GM10266 (cell line): ENCODE results near the gene B4GALNT3.

Experiments used
- DNase-seq: peaks from one replicate; pipeline ENCODE4 v3.0.0; 2012; ENCODE audit errors: extremely low spot score
- CTCF ChIP-seq: IDR thresholded peaks from 2 replicates; pipeline ENCODE4 v1.5.1; 2012; ENCODE audit warnings: mild to moderate bottlenecking, low read depth; ENCODE audit not compliant: control insufficient read depth, insufficient read depth; ENCODE audit errors: missing control alignments

The B4GALNT3 gene

GRCh38 chr12:497501-498160 lies 37.9 kb downstream of the B4GALNT3 start:
- TF ChIP-seq CTCF, result no peak
- DNase-seq, result no peak

GRCh38 chr12:499837-500458 lies 40.2 kb downstream of the B4GALNT3 start:
- no peak for TF ChIP-seq CTCF
- no peak for DNase-seq

GRCh38 chr12:501722-502447 lies 42.1 kb downstream of the B4GALNT3 start:
- no peak for TF ChIP-seq CTCF
- no peak for DNase-seq

GRCh38 chr12:503111-503761 lies 43.5 kb downstream of the B4GALNT3 start:
- DNase-seq, result no peak
- TF ChIP-seq CTCF, result no peak

GRCh38 chr12:505221-505620 lies 45.5 kb downstream of the B4GALNT3 start:
- TF ChIP-seq CTCF, result no peak
- no peak for DNase-seq

- no peak for DNase-seq
- no peak for TF ChIP-seq CTCF
Observed at GRCh38 chr12:507391-507796, 47.7 kb downstream of the B4GALNT3 start.

GRCh38 chr12:508145-508544 lies 48.4 kb downstream of the B4GALNT3 start:
- TF ChIP-seq CTCF, result no peak
- DNase-seq, result no peak
